ENCODE results near the gene ABLIM2.

The ABLIM2 gene

DNA sequence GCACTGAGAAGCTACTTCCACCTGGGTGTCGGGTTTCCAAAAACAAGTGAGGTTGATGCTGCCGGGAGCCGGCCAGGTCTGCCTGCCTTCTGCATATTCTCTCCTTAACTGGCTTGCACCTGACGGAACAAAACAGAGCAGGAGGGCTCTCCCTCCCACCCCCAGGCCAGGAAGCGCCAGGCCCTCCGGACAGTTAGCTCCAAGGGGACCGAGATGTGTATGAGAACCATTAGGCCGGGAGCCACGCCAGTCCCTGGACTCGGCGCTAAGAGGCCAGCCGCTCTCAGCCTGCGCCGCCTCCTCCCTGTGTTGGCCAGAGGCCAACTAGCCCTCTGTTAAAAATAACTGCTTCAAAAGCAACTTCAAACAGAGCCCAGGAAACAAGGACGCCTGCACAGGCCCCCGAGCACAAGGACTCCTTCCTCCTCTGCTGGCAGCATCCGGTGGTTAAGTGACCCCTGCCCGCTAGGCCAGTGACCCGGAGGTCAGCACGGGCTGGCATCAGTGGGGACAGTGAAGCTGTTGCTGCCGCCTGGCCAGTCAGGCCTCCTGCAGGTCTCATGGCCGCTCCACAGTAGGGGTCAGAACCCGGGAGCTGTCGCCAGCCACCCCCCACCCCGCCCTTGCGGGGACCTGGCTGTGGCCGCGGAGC, 107.9 kb downstream of the ABLIM2 start:
- peak in 45 of 51 donors; percentile 8 to 79 (median 60) for DNase-seq

DNA sequence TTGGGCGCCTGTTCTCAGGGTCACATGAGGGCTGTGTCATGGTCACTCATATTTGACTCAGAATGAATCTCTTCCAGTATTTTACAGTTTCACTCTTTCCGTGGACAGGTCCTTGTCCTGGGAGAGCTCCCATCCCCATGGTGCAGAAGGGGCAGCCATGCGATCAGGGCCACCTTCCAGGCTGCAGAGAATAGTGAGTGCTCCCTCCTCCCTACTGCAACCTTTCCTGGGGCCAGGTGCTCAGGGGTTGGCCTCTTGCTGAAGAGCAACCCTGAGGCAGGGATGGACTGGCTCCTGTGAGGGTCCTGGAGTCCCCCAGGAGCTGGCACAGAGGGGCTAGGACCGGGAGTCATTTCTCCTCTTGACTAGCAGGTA, 108.4 kb downstream of the ABLIM2 start:
- DNase-seq: no peak

DNA sequence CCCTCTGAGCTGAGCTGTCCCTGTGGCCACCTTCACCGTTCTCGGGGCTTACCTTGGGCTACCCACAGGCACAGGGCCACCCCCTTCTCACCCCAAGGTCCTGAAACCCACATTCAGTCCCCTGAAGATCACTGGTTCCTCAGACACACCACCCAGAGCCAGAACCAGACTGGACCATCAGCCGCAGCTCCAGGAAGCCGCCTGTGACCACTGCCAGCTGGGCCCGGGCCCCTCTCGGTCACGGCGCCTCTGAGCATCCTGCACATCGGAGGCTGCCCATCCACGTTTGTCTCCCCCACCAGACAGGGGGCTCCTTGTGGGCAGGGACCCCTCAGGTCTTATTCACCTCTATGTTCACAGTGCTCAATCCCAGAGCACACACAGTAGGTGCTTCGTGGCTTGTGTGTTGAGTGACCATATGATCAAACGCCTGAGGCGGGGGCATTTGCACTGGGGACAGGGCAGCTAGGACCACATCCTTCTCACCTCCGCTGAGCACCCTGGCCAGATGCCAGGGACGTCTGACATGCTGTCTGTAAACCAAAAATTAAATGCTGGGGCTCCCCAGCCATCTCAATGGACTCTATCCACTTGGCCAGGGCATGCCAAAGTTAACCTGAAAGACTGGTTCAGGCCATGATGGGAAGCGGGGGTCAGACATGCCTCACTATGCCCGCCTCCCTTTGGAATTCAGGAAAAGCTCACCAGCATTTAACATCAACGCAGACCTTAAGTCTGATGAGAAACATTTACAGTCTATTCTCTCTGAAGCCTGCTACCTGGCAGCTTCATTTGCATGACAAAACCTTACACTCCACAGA, 109.5 kb downstream of the ABLIM2 start:
- DNase-seq: peak in 1 of 51 donors; percentile 10

DNA sequence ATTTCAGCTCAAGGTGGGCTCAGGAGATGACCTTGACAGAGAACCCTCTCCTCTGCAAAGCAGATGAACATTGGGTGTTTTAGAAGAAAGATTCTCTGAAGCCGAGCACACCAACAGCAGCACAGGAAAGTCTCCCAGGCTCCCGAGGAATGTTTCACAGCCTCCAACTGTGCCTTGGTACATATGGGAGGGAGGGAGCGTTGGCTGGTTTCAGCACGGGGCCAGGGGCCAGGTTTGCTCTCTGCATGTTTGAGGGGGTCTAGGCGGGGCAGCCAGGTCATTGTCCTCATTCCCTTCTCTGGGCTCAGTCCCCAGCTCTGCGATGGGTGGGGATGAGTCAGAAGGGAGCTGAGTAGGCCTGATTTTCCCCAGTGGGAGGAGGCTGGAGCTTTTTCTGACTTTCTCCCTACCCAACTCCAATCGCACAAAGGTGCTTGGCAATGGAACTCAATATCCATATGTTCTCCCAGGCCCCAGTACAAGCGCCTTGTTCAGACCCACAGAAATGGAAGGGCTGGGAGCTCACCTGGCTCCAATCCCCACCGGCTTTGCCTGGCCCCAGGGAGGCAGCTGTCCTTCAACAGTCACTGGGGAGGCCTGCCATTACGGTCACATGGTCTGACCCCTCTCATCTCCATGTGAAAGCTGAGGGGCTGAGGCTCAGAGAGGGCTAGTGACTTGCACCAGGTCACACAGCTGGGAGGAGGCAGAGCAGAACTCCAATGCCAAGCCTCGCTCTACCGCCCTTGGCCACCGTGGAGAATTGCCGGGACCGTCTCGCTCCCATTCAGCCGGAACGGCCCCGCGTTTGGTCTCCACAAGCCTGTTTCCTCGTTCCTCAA, 110.6 kb downstream of the ABLIM2 start:
- peak in 2 of 51 donors; percentile 20 to 57 for DNase-seq

DNA sequence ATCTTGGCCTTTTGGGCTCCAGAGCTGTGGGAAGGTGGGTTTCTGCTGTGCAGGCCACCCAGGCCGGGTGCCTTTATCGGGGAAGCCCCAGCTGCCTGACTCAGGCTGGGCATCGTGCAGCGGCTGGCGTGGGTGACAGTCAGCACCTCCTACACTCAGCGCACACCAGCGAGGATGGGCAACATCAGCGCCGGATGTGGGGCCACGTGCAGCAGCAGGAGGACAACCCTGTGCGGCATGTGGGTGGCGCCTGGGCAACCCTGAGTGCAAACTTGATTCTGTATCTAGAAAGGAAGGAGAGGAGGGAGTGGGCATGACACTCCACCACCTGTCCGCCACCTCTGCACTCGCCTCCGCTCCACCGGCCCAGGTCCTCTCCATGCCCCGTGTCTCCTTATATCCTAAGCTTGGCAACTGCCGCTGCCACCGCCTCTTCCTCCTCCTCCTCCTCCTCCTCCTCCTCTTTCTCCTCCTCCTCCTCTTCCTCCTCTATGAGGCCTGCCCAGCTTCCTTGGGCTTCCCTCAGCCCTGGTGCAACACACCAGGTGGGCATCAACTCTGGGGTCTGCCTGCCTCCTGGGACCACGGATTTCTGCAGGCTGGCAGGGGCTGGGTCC, 111.6 kb downstream of the ABLIM2 start:
- peak in 1 of 51 donors; percentile 57 for DNase-seq

DNA sequence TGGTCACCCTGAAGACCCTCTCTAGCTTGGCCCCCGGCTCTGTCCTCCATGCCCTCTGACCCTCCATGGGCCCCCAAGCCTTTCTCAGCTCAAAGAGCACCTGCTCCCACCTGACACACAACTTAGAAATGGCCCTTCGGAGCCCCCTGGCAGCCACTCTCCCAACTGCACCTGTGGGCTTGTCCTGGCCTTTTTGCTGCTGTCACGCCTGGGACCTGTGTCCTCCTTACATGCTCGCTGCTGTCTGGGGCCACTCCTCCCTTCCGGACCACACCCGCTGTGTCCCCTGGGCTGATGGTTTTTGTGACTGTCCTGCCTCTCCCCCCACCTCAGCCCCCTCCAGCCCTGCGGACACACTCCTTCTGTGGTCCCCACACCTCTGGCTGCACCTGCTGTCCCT, 112.7 kb downstream of the ABLIM2 start:
- DNase-seq: no peak

DNA sequence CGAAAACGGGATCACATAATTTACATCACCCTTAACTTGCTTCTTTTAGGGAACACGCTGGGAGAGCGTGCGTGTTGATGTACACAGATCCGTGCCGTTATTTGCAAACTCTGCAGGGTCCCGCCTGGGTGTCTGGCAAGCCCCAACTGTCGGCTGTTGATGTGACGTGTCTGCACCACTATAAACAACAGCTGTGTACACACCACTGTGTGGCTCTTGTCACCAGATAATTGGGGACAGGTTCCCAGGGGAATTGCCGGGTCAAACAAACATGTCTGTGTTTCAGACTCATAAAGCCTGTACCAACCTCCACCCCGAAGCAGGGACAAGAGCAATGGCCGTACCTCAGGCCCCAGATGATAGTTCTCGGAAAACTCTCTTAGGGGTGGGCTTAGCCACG, 113.9 kb downstream of the ABLIM2 start:
- no peak for DNase-seq

DNA sequence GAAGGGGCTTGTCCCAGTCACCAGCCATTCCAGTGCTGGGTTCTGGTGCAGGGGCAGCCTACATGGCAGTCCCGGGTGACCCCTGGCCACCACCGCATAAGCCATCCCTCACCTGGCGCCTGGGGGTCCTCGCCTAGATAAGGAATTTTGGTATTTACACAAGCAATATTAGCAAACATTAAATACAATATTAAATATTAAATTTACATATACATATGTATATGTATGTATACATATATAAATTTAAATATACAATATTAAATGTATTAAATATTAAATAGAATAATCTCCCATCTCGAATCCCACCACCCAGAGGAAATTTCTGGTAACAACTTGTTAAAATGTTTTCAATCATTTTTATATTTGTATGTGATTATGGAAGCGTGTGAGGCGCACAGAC, 114.4 kb downstream of the ABLIM2 start:
- DNase-seq: no peak

DNA sequence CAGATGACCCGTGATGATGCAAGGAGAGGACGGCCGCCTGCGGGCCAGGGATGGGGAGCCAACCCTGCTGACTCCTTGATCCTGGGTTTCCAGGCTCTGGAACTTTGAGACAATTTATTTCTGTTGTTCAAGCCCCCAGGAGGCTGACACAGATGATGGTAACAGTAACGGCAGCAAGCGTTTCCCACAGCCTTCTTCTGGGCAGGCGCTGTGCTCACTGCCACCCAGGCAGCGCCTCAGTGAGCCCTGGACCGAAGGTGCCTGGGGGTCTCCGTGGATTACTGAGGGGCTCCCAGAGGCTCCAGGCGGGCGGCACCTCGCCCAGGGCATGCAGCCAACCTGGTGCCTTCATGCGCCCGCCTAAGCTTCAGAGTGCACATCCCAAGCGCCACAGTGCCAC, 115.0 kb downstream of the ABLIM2 start:
- DNase-seq: no peak

DNA sequence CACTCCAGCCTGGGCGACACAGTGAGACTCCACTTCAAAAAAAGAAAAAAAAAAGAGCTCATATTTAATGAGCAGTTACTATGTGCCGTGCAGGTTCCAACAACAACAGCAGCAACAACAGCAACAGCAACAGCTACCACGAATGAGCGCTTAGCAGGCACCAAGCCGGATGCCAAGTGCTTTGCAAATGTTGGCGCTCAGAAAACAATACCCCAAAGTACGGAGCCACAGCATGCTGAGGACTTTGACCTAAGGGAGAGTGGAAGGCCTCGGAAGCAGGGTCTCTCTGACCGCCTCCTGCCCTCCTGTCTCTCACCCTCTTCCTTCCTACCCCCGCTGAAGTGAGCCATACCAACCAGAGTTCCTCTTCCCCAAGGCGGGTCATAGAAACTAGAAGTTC, 116.7 kb downstream of the ABLIM2 start:
- DNase-seq: no peak

DNA sequence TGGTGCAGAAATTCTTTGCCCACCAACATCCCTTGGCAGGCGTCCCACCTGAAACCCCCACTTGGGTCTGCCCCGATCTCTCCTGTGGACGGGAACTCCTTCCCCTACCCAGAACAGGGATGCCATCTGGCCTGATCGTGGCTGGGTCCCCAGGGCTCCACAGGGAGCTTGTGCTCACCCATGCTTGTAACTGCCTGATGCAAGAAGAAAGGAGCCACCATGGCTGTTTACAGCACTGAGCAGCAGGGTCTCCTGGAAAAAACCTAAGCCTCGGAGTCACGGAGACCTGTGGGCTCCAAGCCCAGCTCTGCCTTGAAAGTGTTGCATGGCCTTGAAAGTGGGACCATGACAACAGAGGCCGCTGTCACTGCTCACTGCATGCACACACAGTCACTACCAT, 117.4 kb downstream of the ABLIM2 start:
- peak in 1 of 51 donors; percentile 19 for DNase-seq

DNA sequence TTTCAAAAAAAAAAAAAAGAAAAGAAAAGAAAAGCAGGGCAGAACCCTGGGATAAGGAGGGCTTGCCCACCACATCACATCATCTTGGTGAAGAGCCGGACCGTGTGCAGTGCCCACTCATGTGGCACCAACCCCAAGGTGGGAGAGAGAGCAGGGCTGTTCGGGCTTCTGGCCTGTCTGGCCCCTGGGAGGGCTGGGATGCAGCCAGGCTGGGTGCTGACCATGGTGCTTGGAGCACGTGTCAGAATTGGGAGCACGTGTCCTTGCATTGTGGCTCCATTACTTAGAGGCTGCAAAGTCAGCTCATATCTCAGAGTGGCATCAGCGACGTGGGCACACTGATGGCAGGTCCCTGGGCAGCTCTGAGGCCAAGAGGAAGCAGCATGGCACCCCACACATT, 118.0 kb downstream of the ABLIM2 start:
- DNase-seq: no peak

DNA sequence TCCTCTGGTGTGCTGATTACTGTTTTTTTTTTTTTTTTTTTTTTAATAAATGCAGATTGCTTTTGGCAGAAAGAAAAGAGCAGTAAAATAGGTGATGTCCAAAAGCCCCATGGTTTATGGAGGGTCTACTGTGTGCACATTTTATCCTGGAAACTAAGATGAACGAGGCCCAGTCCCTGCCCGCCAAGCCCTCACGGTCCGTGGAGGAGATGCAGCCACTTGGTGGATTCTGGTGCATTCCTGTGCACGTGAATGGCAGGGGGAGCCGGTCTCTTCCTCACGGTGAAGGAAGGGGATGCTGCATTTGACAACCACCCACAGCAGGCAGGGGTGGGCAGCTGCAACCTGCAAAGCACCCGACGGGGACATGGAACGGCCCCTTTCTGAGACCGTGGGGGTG, 118.8 kb downstream of the ABLIM2 start:
- no peak for DNase-seq

DNA sequence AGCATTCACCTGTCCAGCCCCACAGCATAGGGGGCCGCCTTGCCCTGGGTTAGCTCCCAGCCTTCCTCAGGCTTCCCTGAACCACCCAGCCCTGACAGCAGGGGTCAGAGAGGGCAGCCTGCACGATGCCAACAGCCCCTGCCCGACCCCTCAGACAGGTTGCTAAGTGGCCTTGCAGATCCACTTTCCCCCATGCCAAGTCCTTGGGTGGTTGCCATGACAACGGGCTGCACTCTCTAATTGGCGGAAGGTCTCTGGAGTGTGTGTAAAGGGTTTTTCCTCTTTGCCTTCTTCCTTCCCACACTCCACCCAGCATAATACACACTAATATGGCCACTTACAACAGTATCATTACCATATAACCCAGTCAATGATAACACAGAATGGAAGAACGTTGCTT, 119.3 kb downstream of the ABLIM2 start:
- DNase-seq: peak in 20 of 51 donors; percentile 7 to 54 (median 31)

DNA sequence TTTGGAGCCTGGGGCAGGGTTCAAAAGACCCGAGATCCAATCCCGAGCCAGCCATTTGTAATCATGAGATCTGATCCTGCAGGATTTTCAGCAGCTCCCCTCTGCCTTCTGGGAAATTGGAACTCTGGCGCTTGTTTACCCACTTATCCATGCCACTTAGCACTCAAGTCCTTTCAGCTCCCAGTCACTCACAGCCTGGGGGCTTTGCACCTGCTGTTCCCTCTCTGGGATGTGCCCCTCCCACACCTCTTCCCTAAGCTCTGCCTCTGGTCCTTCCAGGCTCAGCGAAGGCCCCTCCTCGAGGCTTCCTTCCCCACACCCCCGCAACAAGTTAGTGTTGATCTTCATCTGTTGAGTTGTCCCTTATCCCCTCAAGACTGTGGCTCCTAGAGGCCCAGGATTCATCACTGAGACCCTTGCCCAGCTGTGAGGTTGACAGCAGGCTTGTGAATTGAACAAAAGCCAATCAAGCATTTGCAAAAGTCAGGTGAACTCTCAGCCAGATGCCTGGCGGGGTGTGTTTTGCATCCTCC, 119.8 kb downstream of the ABLIM2 start:
- DNase-seq: no peak

DNA sequence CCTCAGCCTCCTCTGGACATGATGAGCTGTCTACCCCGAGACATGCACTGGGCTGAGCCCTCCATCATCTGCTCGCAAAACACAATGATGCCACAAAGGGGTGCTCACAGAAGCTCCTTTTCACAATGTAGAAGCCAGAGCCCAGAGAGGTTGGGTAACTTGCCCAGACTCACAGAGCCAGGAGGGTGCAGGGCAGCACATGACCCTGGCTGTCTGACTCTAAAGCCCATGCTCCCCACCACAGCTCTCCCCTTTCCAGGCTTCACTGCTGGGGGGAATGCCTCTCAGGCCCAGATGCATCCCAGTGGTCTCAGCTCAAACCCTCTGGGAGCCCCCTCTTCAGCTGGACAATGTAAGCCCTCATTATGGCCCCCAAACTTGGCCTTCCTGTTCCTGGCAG, 120.5 kb downstream of the ABLIM2 start:
- no peak for DNase-seq

DNA sequence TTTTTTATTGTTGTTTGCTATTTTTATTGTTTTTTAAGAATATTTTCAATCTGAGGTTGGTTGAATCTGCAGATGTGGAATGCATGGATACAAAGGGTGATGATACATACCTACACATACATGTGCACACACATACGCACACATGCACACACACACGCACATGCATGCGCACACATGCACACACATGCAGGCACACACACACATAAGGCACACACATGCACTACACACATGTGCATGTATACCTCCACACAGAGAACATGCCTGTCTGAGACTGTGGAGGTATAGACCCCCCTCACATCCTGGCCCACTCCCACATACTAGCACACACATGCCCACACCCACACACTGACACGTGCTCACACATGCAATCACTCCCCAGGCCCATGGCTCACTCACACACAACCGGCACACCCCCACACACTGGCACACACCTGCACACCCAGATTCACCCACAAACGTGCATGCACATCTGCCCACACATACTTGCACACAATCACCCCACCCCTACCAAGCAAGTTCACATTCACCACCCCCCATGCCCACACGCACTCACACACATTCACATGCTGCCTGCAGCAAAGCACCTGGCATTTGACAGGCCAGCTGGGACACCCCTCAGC, 121.4 kb downstream of the ABLIM2 start:
- DNase-seq: no peak

DNA sequence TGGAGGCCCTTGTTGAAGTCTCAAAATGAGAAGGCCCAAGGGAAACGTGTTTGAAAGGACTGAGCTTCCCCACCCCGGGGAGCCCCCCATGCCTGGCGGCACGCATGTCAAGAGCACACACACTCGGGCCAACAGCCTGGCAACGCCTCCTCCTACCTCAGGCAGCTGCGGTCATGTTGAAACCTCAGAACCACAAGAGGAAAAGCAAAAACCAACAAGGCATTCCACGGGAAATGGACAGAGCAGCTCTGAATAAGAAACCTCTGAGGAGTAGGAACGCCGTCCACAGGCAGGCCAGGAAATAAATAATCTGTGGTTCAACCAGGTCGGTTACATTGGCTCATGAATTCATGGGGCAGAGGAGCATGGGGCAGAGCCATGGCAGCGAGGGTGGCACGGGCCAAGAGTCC, 123.2 kb downstream of the ABLIM2 start:
- no peak for DNase-seq

DNA sequence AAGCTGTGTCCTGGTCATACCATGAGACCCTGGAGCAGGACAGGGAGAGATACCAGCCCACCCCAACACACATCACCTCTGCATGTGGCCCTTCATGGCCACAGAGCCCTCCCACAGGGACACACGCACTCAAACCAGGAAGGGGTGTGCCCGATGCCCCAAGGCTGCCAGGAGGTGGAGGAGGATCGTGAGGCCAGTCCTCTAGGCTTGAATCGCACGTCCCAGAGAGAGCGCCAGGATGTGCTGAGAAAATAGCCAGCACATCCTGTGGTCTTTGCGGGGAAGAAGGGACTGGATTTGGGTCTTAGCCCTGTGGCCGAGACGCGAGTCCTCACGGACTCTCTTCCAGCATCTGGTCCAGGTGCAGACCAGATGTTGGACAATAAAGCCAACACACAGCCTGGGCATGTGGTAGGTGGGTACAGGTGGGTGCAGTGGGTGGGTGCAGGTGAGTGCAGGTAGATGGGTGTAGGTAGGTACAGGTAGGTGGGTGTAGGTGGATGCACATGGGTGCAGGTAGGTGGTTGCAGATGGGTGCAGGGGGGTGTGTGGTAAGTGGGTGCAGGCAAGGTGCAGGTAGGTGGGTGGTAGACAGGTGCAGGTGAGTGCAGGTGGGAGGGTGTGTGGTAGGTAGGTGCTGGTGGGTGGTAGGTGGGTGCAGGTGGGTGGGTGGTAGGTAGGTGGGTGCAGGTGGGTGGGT, 124.6 kb downstream of the ABLIM2 start:
- no peak for DNase-seq

DNA sequence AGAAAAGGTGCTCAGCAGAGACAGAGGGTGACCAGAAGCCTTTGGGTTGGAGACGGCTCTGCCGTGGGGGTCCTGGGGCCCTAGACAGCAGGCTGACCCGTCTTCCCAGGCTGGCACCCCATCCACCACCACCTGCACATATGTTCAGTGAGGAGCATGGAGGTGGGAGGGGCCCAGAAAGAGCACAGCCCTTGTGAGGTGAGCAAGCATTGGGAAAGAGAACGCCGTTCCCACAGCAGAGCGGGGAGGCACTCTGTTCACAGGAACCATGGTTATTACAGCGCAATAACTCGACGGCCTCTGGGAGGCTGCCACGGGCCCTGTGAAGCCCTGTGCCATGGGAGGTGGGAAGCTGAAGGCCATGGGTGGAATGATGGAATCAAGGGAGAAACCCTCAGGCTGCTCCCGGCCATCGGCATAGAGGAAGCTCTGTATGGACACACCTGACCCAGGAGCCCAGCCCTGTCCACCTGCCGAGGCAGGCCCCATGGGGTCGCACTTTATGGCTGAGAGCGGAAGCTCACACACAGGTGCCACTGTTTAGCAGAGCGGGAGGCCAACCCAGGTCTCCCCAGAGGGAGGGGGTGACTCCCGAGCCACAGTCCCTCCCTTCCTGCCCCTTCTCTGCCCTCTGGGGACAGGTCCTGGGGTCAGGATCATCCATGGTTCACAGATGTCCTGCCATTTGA, 125.4 kb downstream of the ABLIM2 start:
- no peak for DNase-seq

Data from hypothalamus (tissue), 51 donors.